OCI-LY7 (cell line): ENCODE results near the gene SPRY2. TPM values are rescaled to one million over a fixed set of nuclear protein-coding genes. Genes with fewer than 3 reads are reported as not detected.
A peak's percentile ranks its signal among the peaks of the same experiment; 100 is the strongest.

Source experiments
- BruUV-seq: library from RNA; stranded (reverse); fragments of 400-500 nt; replicated peaks from 2 replicates; lab custom pipeline; 2021; lab: Mats Ljungman, UMichigan
- CTCF ChIA-PET: fragments of 300-600 bp; sonication (Branson Sonifier 250); formaldehyde crosslinking; loops from one replicate; lab custom pipeline; 2022; ENCODE audit warnings: antibody characterized with exemption; ENCODE audit not compliant: unreplicated experiment; lab: Charles Lee
- POLR2A ChIA-PET: fragments of 300-600 bp; sonication (Branson Sonifier 250); formaldehyde crosslinking; loops from one replicate; lab custom pipeline; 2022; ENCODE audit warnings: antibody characterized with exemption; lab: Charles Lee
- DNase-seq: peaks from one replicate; pipeline ENCODE4 v3.0.0-alpha.2; 2015; ENCODE audit warnings: low spot score
- H2AFZ ChIP-seq: fragments of 200-600 bp; sonication (generic), shearing (Covaris generic); 2 replicates; pipeline ENCODE4 v1.6.1; 2014; ENCODE audit warnings: mild to moderate bottlenecking, antibody characterized with exemption, low read length, moderate library complexity
- H3K27ac ChIP-seq: fragments of 200-600 bp; sonication (generic); 2 replicates; pipeline ENCODE4 v1.5.1; 2014; ENCODE audit warnings: mixed run types, low read depth, mild to moderate bottlenecking, moderate library complexity, low read length, inconsistent platforms; ENCODE audit not compliant: poor library complexity, severe bottlenecking
- H3K36me3 ChIP-seq: fragments of 200-600 bp; sonication (generic); 2 replicates; pipeline ENCODE4 v1.6.1; 2014; ENCODE audit warnings: mild to moderate bottlenecking, antibody characterized with exemption, low read length, moderate library complexity, mixed read lengths; ENCODE audit not compliant: insufficient read depth
- H3K4me1 ChIP-seq: fragments of 200-600 bp; sonication (generic); 2 replicates; pipeline ENCODE4 v1.5.1; 2014; ENCODE audit warnings: mild to moderate bottlenecking, low read length; ENCODE audit not compliant: insufficient read depth, poor library complexity, severe bottlenecking
- H3K4me2 ChIP-seq: fragments of 200-600 bp; sonication (generic); 2 replicates; pipeline ENCODE4 v1.6.1; 2014; ENCODE audit warnings: mild to moderate bottlenecking, low read length
- H3K4me3 ChIP-seq: fragments of 200-600 bp; sonication (generic); 2 replicates; pipeline ENCODE4 v1.5.1; 2014; ENCODE audit warnings: mild to moderate bottlenecking, low read depth, low read length; ENCODE audit not compliant: poor library complexity, severe bottlenecking
- H3K79me2 ChIP-seq: fragments of 200-600 bp; sonication (generic); 2 replicates; pipeline ENCODE4 v1.6.1; 2016; ENCODE audit warnings: low read depth, mild to moderate bottlenecking, low read length, moderate library complexity, mixed read lengths; ENCODE audit not compliant: insufficient read depth
- H3K9me2 ChIP-seq: fragments of 200-600 bp; sonication (generic); 2 replicates; pipeline ENCODE4 v1.6.1; 2016; ENCODE audit warnings: mild to moderate bottlenecking, low read length, mixed read lengths; ENCODE audit not compliant: insufficient read depth
- H3K9me3 ChIP-seq: fragments of 200-600 bp; sonication (generic); 2 replicates; pipeline ENCODE4 v1.6.1; 2014; ENCODE audit warnings: mild to moderate bottlenecking, mixed run types, low read length, mixed read lengths
- H4K20me1 ChIP-seq: fragments of 200-600 bp; sonication (generic); 2 replicates; pipeline ENCODE4 v1.6.1; 2014; ENCODE audit warnings: mild to moderate bottlenecking, antibody characterized with exemption, low read length, moderate library complexity, mixed read lengths; ENCODE audit not compliant: insufficient read depth
- EZH2phosphoT487 ChIP-seq: fragments of 200-600 bp; sonication (generic); IDR thresholded peaks from 2 replicates; pipeline ENCODE4 v1.6.1; 2018; ENCODE audit warnings: low read depth, borderline replicate concordance, mild to moderate bottlenecking, mixed run types, antibody characterized with exemption, low read length, moderate library complexity, mixed read lengths
- intact Hi-C: fragments of 100-400 bp; cut with micrococcal nuclease; formaldehyde crosslinking; loops from one replicate; pipeline ENCODE4 v1.10.0; 2022; ENCODE audit not compliant: unreplicated experiment
- total RNA-seq, 2 experiments: library from RNA; depleted of rRNA in 1 of 2; stranded (reverse); fragments of >200 nt in 1 of 2; shearing (Covaris generic) in 1 of 2; gene quantifications; 2 replicates each; pipeline ENCODE4 v1.2.3, GENCODE V29; 2014 to 2022
- TF ChIP-seq, protein P1 (sequence below): fragments of 200-600 bp; sonication (generic); conservative IDR thresholded peaks from 2 replicates; pipeline ENCODE4 v1.5.1; 2014; ENCODE audit warnings: mild to moderate bottlenecking, antibody characterized with exemption, low read length, moderate library complexity, mixed read lengths

Gene SPRY2
- total RNA-seq, 2 experiments from 2014 or later, result not detected

DNA sequence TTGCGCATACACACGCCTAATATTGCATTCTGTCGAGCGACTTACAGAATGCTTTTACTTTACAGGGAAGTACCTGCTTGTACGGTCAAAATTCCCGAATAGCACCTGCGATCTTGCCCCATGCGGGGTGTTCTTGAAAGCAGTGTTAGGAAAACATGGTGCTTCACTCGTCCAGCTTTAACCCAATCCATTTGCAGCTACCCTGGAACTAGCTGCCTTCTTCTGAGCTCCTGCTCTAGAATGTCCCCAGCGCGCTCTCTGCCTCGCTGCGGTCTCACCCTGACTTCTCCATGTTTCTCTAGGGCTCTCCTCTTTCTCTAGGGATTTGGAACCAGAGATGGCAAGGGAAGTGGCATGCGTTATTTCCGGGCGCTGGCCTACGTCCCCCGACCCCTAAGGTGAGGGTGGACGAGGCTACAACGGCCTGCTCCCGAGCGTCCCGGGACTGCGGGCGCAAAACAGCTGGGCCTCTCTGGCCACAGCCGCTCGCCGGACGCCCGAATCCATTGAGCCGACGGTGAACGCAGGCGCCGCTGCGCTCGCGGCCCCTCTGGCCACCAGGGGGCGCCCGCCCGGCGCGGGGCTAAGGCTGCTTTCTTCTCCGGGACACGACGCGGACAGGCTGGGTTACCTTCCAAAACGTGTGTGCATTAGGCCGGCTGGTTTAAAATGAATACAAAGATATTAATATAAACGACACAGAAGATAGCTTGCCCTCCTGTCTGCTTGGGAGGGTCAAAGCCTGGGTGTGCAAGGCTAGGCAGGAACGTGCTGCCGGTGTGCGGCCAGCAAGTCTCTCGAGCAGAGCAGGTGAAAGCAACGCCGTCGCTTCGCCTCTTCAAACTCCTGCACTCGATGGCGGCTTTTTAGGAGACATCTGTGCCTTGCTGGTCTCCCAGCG is 1.8 kb upstream of the SPRY2 start:
- Histone ChIP-seq H3K27ac (no peak overlapping the region), H4K20me1 (no peaks in the 10 kb centered on the region), H3K9me2 (no peaks in the 10 kb centered on the region), H3K4me3 (no peak overlapping the region), H3K36me3 (no peaks in the 10 kb centered on the region), H3K4me1 (no peaks in the 10 kb centered on the region), H3K4me2 (no peak overlapping the region), H3K9me3 (no peaks in the 10 kb centered on the region), H3K79me2 (no peaks in the 10 kb centered on the region), H2AFZ (no peak overlapping the region)
- POLR2A ChIA-PET, result interaction anchor here (0.6 kb wide), 2 partner anchors 139 to 165 kb away, joined by 3 read pairs; no protein-coding TSS in a partner anchor
- CTCF ChIA-PET, result interaction anchor here (0.6 kb wide), 1 partner anchor 672 kb away, joined by 3 read pairs; no protein-coding TSS in a partner anchor
- TF ChIP-seq EZH2phosphoT487, result no peak
- TF ChIP-seq, protein P1, sequence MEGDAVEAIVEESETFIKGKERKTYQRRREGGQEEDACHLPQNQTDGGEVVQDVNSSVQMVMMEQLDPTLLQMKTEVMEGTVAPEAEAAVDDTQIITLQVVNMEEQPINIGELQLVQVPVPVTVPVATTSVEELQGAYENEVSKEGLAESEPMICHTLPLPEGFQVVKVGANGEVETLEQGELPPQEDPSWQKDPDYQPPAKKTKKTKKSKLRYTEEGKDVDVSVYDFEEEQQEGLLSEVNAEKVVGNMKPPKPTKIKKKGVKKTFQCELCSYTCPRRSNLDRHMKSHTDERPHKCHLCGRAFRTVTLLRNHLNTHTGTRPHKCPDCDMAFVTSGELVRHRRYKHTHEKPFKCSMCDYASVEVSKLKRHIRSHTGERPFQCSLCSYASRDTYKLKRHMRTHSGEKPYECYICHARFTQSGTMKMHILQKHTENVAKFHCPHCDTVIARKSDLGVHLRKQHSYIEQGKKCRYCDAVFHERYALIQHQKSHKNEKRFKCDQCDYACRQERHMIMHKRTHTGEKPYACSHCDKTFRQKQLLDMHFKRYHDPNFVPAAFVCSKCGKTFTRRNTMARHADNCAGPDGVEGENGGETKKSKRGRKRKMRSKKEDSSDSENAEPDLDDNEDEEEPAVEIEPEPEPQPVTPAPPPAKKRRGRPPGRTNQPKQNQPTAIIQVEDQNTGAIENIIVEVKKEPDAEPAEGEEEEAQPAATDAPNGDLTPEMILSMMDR, result peak; percentile 80
- peak; percentile 14 for DNase-seq
- intact Hi-C loops, result no loop called here
- BruUV-seq, result no TSS peak

DNA sequence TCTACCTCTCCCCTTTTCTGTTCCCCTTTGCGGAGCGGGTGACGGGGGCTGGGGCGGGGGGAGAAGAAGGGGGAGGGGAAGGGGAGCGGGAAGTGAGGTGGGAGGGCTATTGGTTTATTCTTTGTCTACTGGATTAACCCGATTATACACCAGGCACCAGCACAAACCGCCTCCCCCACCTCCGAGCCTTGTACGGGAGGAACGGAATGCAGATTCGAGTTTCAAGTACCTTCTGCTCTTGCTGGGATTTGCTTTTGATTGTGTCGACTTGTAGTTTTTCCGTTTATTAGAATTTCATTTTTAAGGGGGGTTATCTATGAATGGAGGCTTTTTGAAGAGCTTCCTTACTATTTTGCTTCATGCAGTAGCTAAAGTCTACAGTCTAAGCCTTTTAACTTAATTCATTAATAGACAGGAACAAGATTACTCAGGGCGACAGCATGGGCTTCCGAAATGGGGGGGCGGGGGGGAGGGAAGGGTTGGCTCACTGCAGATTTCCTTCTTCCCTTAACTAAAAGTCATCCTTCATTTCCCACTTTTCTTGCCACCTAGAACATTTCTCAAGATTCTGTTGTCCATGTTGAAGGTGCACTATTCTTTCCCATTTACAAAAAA is 937 bp upstream of the SPRY2 start:
- BruUV-seq, result no TSS peak
- Histone ChIP-seq H2AFZ (no peak overlapping the region), H3K36me3 (no peaks in the 10 kb centered on the region), H3K9me2 (no peaks in the 10 kb centered on the region), H4K20me1 (no peaks in the 10 kb centered on the region), H3K27ac (no peak overlapping the region), H3K4me1 (no peaks in the 10 kb centered on the region), H3K9me3 (no peaks in the 10 kb centered on the region), H3K4me3 (no peak overlapping the region), H3K4me2 (no peak overlapping the region), H3K79me2 (no peaks in the 10 kb centered on the region)
- TF ChIP-seq, protein P1, result no peak
- no peak for TF ChIP-seq EZH2phosphoT487
- no peak for DNase-seq
- CTCF ChIA-PET, result no interaction called here
- POLR2A ChIA-PET, result no interaction called here
- intact Hi-C loops, result no loop called here
